ENCODE data around the gene TECPR2.

GRCh38 chr14:102507081-102507856, 144.5 kb downstream of the TECPR2 start:
- no peak for TF ChIP-seq POLR2A (IDR thresholded peaks at IDR 0.05; ENCODE audit: low read length)
- no peak for TF ChIP-seq GATA1 (IDR thresholded peaks at IDR 0.05; ENCODE audit: low read depth, low read length)

Measured in erythroblast (primary cell).